Lung (tissue), 12 donors: ENCODE data around the gene SFRP5. TPM values are rescaled to one million over a fixed set of nuclear protein-coding genes. Genes with fewer than 3 reads are reported as not detected.

ENCODE experiments used
- ATAC-seq: fragments of 200-7000 bp; cut with Tn5 transposase; one replicate; pipeline ENCODE4 v1.9.1; 2020; ENCODE audit warnings: moderate number of reproducible peaks; ENCODE audit not compliant: insufficient read depth, low FRiP score
- DNase-seq, 3 donors: peaks; one replicate each; pipeline ENCODE4 v3.0.0-alpha.2; 2013 to 2017
- H3K27ac ChIP-seq, 2 donors: one replicate each; pipeline ENCODE4 v1.5.1; 2013; ENCODE audit warnings: mild to moderate bottlenecking in 2 of 2, moderate library complexity in 2 of 2, control low read depth in 1 of 2, inconsistent platforms in 1 of 2, low read depth in 1 of 2, low read length in 1 of 2
- H3K27me3 ChIP-seq, 3 donors: one replicate each; pipeline ENCODE4 v1.5.1; 2013; ENCODE audit warnings: low read length in 2 of 3; ENCODE audit not compliant: control insufficient read depth in 3 of 3, insufficient read depth in 3 of 3
- H3K36me3 ChIP-seq, 4 donors: one replicate each; pipeline ENCODE4 v1.5.1; 2013; ENCODE audit warnings: low read length in 4 of 4, mild to moderate bottlenecking in 1 of 4, moderate library complexity in 1 of 4; ENCODE audit not compliant: control insufficient read depth in 4 of 4, insufficient read depth in 4 of 4
- H3K4me1 ChIP-seq, 5 donors: one replicate each; pipeline ENCODE4 v1.5.1; 2013; ENCODE audit warnings: low read length in 5 of 5, mild to moderate bottlenecking in 2 of 5, moderate library complexity in 1 of 5; ENCODE audit not compliant: control insufficient read depth in 5 of 5, insufficient read depth in 5 of 5
- H3K4me3 ChIP-seq: one replicate; pipeline ENCODE4 v1.5.1; 2013; ENCODE audit warnings: mild to moderate bottlenecking, control low read depth, moderate library complexity
- H3K9ac ChIP-seq, 2 donors: one replicate each; pipeline ENCODE4 v1.5.1; 2013; ENCODE audit warnings: low read length in 2 of 2, control low read depth in 1 of 2; ENCODE audit not compliant: insufficient read depth in 1 of 2
- H3K9me3 ChIP-seq, 4 donors: one replicate each; pipeline ENCODE4 v1.5.1; 2013; ENCODE audit warnings: low read length in 3 of 4, mild to moderate bottlenecking in 1 of 4, moderate library complexity in 1 of 4; ENCODE audit not compliant: control insufficient read depth in 4 of 4, insufficient read depth in 3 of 4
- WGBS, 2 donors: extraction: QIAGEN DNeasy Blood & Tissue Kit; methylation state at CpG; one replicate each; pipeline ENCODE4 v1.1.7; 2013; 5-methylcytosine and 5-hydroxymethylcytosine counted together
- polyA plus RNA-seq, 2 donors: library from polyadenylated mRNA; stranded (reverse); fragments of 200-250 nt; gene quantifications; one replicate each; pipeline ENCODE4 v1.2.1, GENCODE V29; 2013
- total RNA-seq, 2 donors: library from RNA; depleted of rRNA in 1 of 2; stranded (reverse); fragments of >200 nt in 1 of 2; gene quantifications; one replicate each; pipeline ENCODE4 v1.2.1, GENCODE V29; 2014 to 2021
- TF ChIP-seq, protein P1 (sequence below): IDR thresholded peaks from 2 replicates; pipeline ENCODE4 v1.5.1; 2012; ENCODE audit warnings: mild to moderate bottlenecking; ENCODE audit errors: control extremely low read depth, extremely low read depth
- donor health status: control.
- donor health status: control.
- donor health status: Bipolar disorder and iron deficiency.
- donor health status: healthy.
- donor health status: DM: yes; HTN: yes; CAD: no.

Gene SFRP5
- total and polyA plus RNA-seq, 4 donors, result 0.44 to 12.8 (median 1.7) TPM

DNA sequence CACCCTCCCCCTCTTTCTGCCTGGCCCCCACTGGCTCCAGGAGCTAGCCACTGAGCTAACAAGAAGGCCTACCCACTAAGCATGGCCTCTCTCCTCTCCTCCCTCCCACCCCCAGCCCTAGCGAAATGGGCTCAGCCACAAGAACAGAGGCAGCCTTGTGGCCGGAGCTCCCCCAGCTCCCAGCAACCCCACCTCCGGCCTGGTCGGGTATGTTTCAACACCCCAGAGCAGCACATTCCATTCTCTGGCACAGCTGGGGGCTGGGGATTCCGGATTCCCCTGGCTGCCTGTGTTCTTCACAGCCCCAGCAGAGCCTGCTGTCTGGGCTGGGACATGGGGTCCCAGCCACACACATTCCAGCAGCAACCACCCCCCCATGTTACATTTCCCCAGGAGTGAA, 9.0 kb downstream of the SFRP5 start:
- ATAC-seq (no peak), DNase-seq (peak in 2 of 3 donors; percentile 35 to 44)

DNA sequence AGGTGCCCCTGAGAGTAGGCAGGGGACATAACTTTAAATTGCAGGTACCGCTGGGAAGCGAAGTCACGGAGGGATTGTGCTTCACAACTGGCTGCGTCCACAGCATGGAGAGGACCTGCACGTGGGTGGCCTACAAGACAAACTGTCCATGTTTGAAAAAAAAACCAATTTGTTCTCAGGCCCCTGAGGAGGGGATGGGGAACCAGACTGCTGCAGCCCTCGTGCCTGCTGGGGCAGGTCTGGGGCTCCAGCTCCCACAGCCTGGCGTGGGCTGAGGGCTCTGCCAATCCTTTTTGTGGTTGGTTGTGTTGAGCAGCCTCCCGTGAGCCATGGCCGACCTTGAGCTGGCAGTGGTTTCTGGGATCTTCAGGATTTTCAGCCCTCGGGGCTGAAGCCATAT, 9.7 kb downstream of the SFRP5 start:
- no peak overlapping the region for H3K27ac ChIP-seq
- no peaks in the 10 kb centered on the region for H3K4me1 ChIP-seq
- TF ChIP-seq, protein P1, sequence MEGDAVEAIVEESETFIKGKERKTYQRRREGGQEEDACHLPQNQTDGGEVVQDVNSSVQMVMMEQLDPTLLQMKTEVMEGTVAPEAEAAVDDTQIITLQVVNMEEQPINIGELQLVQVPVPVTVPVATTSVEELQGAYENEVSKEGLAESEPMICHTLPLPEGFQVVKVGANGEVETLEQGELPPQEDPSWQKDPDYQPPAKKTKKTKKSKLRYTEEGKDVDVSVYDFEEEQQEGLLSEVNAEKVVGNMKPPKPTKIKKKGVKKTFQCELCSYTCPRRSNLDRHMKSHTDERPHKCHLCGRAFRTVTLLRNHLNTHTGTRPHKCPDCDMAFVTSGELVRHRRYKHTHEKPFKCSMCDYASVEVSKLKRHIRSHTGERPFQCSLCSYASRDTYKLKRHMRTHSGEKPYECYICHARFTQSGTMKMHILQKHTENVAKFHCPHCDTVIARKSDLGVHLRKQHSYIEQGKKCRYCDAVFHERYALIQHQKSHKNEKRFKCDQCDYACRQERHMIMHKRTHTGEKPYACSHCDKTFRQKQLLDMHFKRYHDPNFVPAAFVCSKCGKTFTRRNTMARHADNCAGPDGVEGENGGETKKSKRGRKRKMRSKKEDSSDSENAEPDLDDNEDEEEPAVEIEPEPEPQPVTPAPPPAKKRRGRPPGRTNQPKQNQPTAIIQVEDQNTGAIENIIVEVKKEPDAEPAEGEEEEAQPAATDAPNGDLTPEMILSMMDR, result no peak
- H3K27me3 ChIP-seq, result no peaks in the 10 kb centered on the region
- no peaks in the 10 kb centered on the region for H3K9me3 ChIP-seq
- DNase-seq (no peak), ATAC-seq (no peak)
- no peak overlapping the region for H3K9ac ChIP-seq
- H3K4me3 ChIP-seq, result no peak overlapping the region
- peaks cover 0 to 35% (median 7%) of the 10 kb centered on the region in 4 donors for H3K36me3 ChIP-seq
- WGBS, 2 donors, result 91 to 94% methylated on average over 10 of the region's 10 CpGs

More for the DNA sequence above, 9.0 kb downstream of the SFRP5 start:
- WGBS, 2 donors, result 68% methylated on average over 5 of the region's 5 CpGs
- Histone ChIP-seq H3K4me3 (no peak overlapping the region), H3K9me3 (no peaks in the 10 kb centered on the region), H3K36me3 (peaks cover 0 to 29% (median 7%) of the 10 kb centered on the region in 4 donors), H3K4me1 (no peaks in the 10 kb centered on the region), H3K27me3 (no peaks in the 10 kb centered on the region), H3K9ac (no peak overlapping the region), H3K27ac (no peak overlapping the region)
- TF ChIP-seq, protein P1, result no peak

DNA sequence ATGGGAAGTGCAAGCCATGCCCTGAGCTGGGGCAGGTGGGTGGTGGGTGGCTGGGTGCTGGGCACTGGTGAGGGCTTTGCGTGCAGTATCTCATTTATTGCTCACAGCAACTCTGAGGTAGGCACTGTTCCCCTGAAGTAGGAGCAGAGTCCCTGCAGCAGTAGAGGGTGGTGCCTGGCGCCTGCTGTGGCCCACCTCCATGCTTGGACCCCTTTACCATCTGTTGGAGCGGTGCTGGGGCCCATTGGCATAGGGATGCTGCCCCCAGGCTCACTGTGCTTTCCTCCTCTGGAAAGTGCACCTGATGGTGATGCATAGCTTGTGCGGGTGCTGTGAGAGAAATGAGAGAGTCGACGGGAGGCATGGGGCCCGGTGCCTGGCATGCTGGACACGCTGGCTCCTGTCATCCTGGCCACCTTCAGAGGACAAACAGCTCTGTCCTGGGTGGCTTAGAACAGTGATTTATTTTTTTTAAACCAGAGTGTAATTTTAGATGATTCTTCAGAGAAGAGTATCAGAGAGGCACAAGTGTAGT, 10.4 kb downstream of the SFRP5 start:
- Histone ChIP-seq H3K4me3 (no peak overlapping the region), H3K9me3 (no peaks in the 10 kb centered on the region), H3K36me3 (peaks cover 0 to 41% (median 9%) of the 10 kb centered on the region in 4 donors), H3K9ac (no peak overlapping the region), H3K4me1 (no peaks in the 10 kb centered on the region), H3K27ac (no peak overlapping the region), H3K27me3 (no peaks in the 10 kb centered on the region)
- TF ChIP-seq, protein P1, result no peak
- WGBS, 2 donors, result 96% methylated on average over 8 of the region's 8 CpGs
- ATAC-seq, result no peak
- no peak for DNase-seq
